Activated B cell treated with CpG ODN at 0.5 μM for 24 hours (primary cell): ENCODE results near the gene S100A6. TPM values are rescaled to one million over a fixed set of nuclear protein-coding genes. Genes with fewer than 3 reads are reported as not detected.

Experiments
- ATAC-seq: fragments of 200-7000 bp; cut with Tn5 transposase; one replicate; pipeline ENCODE4 v1.10.0; 2021; ENCODE audit warnings: low read depth, mild to moderate bottlenecking, moderate library complexity
- CTCF ChIA-PET: fragments of 350-600 bp; sonication (Branson Sonifier 250); formaldehyde crosslinking; loops from one replicate; lab custom pipeline; 2021; ENCODE audit warnings: antibody characterized with exemption; lab: Charles Lee
- POLR2A ChIA-PET: fragments of 350-600 bp; sonication (Branson Sonifier 250); formaldehyde crosslinking; loops from one replicate; lab custom pipeline; 2021; ENCODE audit warnings: antibody characterized with exemption; lab: Charles Lee
- DNase-seq: peaks from one replicate; pipeline ENCODE4 v3.0.0; 2022
- H3K27ac Mint-ChIP-seq: one replicate; pipeline ENCODE4 v1.8.0; 2020; ENCODE audit warnings: mixed read lengths
- H3K27me3 Mint-ChIP-seq: one replicate; pipeline ENCODE4 v1.8.0; 2021; ENCODE audit warnings: mixed read lengths
- H3K36me3 Mint-ChIP-seq: one replicate; pipeline ENCODE4 v1.8.0; 2021; ENCODE audit warnings: low read depth, mixed read lengths
- H3K4me1 Mint-ChIP-seq: one replicate; pipeline ENCODE4 v1.8.0; 2021; ENCODE audit warnings: mixed read lengths
- H3K4me3 Mint-ChIP-seq: one replicate; pipeline ENCODE4 v1.8.0; 2020; ENCODE audit warnings: mild to moderate bottlenecking, mixed read lengths
- H3K9me3 Mint-ChIP-seq: one replicate; pipeline ENCODE4 v1.8.0; 2020; ENCODE audit warnings: mixed read lengths
- CTCF ChIP-seq: fragments of 200-600 bp; IDR thresholded peaks from one replicate; pipeline ENCODE4 v1.8.0; 2022; ENCODE audit warnings: antibody characterized with exemption, mild to moderate bottlenecking
- intact Hi-C: fragments of 100-400 bp; cut with micrococcal nuclease; formaldehyde crosslinking; loops from one replicate; pipeline ENCODE4 v1.15.1; 2024
- total RNA-seq: library from RNA; stranded (reverse); gene quantifications from 2 replicates; pipeline ENCODE4 v1.2.3, GENCODE V29; 2022

S100A6 gene
- total RNA-seq, 1 donor from 2014 or later, result 166 TPM

GRCh38 chr1:153532181-153532580, 3.6 kb downstream of the S100A6 start:
- intact Hi-C loops, result loop anchor here (2.0 to 5.0 kb wide), 2 partner anchors 103 to 140 kb away; partner anchors contain the start of genes CHTOP and ILF2
- no peak overlapping the region for H3K4me3 Mint-ChIP-seq
- no peak for DNase-seq

GRCh38 chr1:153531638-153532037, 4.2 kb downstream of the S100A6 start:
- CTCF ChIA-PET, result interaction anchor here (0.9 to 6.4 kb wide), 8 partner anchors 11 to 67 kb away, joined by 3 to 119 read pairs (median 8); partner anchors contain the start of gene S100A2
- Mint-ChIP-seq H3K9me3 (no peaks in the 10 kb centered on the region), H3K27me3 (no peaks in the 10 kb centered on the region), H3K36me3 (peaks cover 10% of the 10 kb centered on the region), H3K27ac (no peak overlapping the region), H3K4me3 (no peak overlapping the region), H3K4me1 (peaks cover 42% of the 10 kb centered on the region)
- POLR2A ChIA-PET, result interaction anchor here (0.6 to 7.9 kb wide), 5 partner anchors 33 to 455 kb away, joined by 3 to 115 read pairs (median 7); partner anchors contain the start of genes RAB13 and S100A2
- intact Hi-C loops, result loop anchor here (2.0 to 5.0 kb wide), 2 partner anchors 103 to 141 kb away; partner anchors contain the start of genes CHTOP and ILF2
- no peak for TF ChIP-seq CTCF
- ATAC-seq (no peak), DNase-seq (no peak)

More at GRCh38 chr1:153532181-153532580, 3.6 kb downstream of the S100A6 start:
- Mint-ChIP-seq H3K9me3 (no peaks in the 10 kb centered on the region), H3K36me3 (peaks cover 10% of the 10 kb centered on the region), H3K4me1 (peaks cover 45% of the 10 kb centered on the region), H3K27me3 (no peaks in the 10 kb centered on the region), H3K27ac (no peak overlapping the region)
- CTCF ChIA-PET, result interaction anchor here (0.9 to 6.4 kb wide), 10 partner anchors 11 to 103 kb away, joined by 3 to 119 read pairs (median 6); partner anchors contain the start of gene S100A2
- POLR2A ChIA-PET, result interaction anchor here (0.6 to 7.9 kb wide), 10 partner anchors 8 to 454 kb away, joined by 3 to 115 read pairs (median 6); partner anchors contain the start of genes RAB13, S100A2, S100A4 and S100A5
- no peak for TF ChIP-seq CTCF
- ATAC-seq, result no peak

- ChIA-PET CTCF (no interaction called here), POLR2A (no interaction called here)
- no peaks in the 10 kb centered on the region for H3K36me3 Mint-ChIP-seq
- ATAC-seq (no peak), DNase-seq (no peak)
- TF ChIP-seq CTCF, result no peak
- H3K27ac Mint-ChIP-seq, result no peak overlapping the region
- H3K27me3 Mint-ChIP-seq, result no peaks in the 10 kb centered on the region
- H3K4me1 Mint-ChIP-seq, result peaks cover 7% of the 10 kb centered on the region
- no peaks in the 10 kb centered on the region for H3K9me3 Mint-ChIP-seq
- intact Hi-C loops, result no loop called here
- H3K4me3 Mint-ChIP-seq, result no peak overlapping the region
Measured at GRCh38 chr1:153527683-153528040, 8.1 kb downstream of the S100A6 start.

GRCh38 chr1:153527023-153527682, 8.6 kb downstream of the S100A6 start:
- POLR2A ChIA-PET, result interaction anchor here (1.5 kb wide), 1 partner anchor 9 kb away, joined by 6 read pairs; the partner anchor contains the start of gene S100A6
- TF ChIP-seq CTCF, result no peak
- Mint-ChIP-seq H3K36me3 (no peaks in the 10 kb centered on the region), H3K27me3 (no peaks in the 10 kb centered on the region), H3K9me3 (no peaks in the 10 kb centered on the region), H3K27ac (no peak overlapping the region), H3K4me3 (no peak overlapping the region), H3K4me1 (peaks cover 1% of the 10 kb centered on the region)
- DNase-seq (no peak), ATAC-seq (no peak)
- intact Hi-C loops, result no loop called here
- CTCF ChIA-PET, result no interaction called here

GRCh38 chr1:153526132-153526543, 9.7 kb downstream of the S100A6 start:
- Mint-ChIP-seq H3K27ac (no peak overlapping the region), H3K9me3 (no peaks in the 10 kb centered on the region), H3K4me3 (no peak overlapping the region), H3K4me1 (no peaks in the 10 kb centered on the region), H3K27me3 (no peaks in the 10 kb centered on the region), H3K36me3 (no peaks in the 10 kb centered on the region)
- no peak for TF ChIP-seq CTCF
- ChIA-PET POLR2A (interaction anchor here (0.9 to 1.5 kb wide), 2 partner anchors 10 to 108 kb away, joined by 3 to 6 read pairs; partner anchors contain the start of genes CHTOP and S100A6), CTCF (interaction anchor here (0.8 to 0.9 kb wide), 2 partner anchors 16 to 50 kb away, joined by 3 read pairs; no protein-coding TSS in a partner anchor)
- intact Hi-C loops, result no loop called here
- DNase-seq (no peak), ATAC-seq (no peak)
